SK-N-SH (cell line): ENCODE measurements around the gene PPP4C. TPM values are rescaled to one million over a fixed set of nuclear protein-coding genes. Genes with fewer than 3 reads are reported as not detected.

Source experiments
- CTCF ChIA-PET: fragments of 300-600, 350-600 bp; formaldehyde crosslinking; extraction: SDS; loops from one replicate; lab custom pipeline; 2021; lab: Yijun Ruan, JAX
- POLR2A ChIA-PET: fragments of 350-600 bp; sonication (Branson Sonifier 250); formaldehyde crosslinking; extraction: SDS; loops from one replicate; lab custom pipeline; 2020; ENCODE audit warnings: antibody characterized with exemption, inconsistent platforms; lab: Yijun Ruan, JAX
- DNase-seq: peaks from one replicate; pipeline ENCODE4 v3.0.0; 2012
- H2AFZ ChIP-seq: fragments of 200-600 bp; sonication (generic); 2 replicates; pipeline ENCODE4 v1.8.1; 2016; ENCODE audit warnings: antibody characterized with exemption, mild to moderate bottlenecking, low read depth
- H3F3A ChIP-seq: fragments of 200-600 bp; sonication (generic); replicated peaks from 2 replicates; pipeline ENCODE3; 2016; ENCODE audit warnings: antibody characterized with exemption, mild to moderate bottlenecking; ENCODE audit not compliant: insufficient read depth
- H3K27ac ChIP-seq, 2 experiments: fragments of 200-500 bp in 1 of 2; fragments of 200-600 bp in 1 of 2; sonication (Bioruptor generic) in 1 of 2; sonication (generic), shearing (Covaris generic) in 1 of 2; 2 replicates each; pipeline versions ENCODE4 v1.5.1 to v1.6.1; 2014 to 2016; ENCODE audit warnings: low read depth in 2 of 2, inconsistent platforms in 1 of 2, low read length in 1 of 2, mild to moderate bottlenecking in 1 of 2, mixed read lengths in 1 of 2
- H3K27me3 ChIP-seq: fragments of 200-600 bp; sonication (generic), shearing (Covaris generic); 2 replicates; pipeline ENCODE4 v1.6.1; 2016; ENCODE audit warnings: mixed run types; ENCODE audit not compliant: insufficient read depth
- H3K36me3 ChIP-seq, 2 experiments: fragments of 200-500 bp in 1 of 2; fragments of 200-600 bp in 1 of 2; sonication (Bioruptor generic) in 1 of 2; sonication (generic) in 1 of 2; replicated peaks in 1 of 2; 2 replicates each; pipeline versions ENCODE3 to v1.5.1; 2014 to 2016; ENCODE audit warnings: low read length in 1 of 2, mild to moderate bottlenecking in 1 of 2; ENCODE audit not compliant: insufficient read depth in 2 of 2, control insufficient read depth in 1 of 2
- H3K4me1 ChIP-seq, 2 experiments: fragments of 200-500 bp in 1 of 2; fragments of 200-600 bp in 1 of 2; sonication (Bioruptor generic) in 1 of 2; sonication (generic), shearing (Covaris generic) in 1 of 2; 2 replicates each; pipeline versions ENCODE4 v1.5.1 to v1.6.1; 2014 to 2016; ENCODE audit warnings: low read depth in 1 of 2, low read length in 1 of 2, mixed run types in 1 of 2; ENCODE audit not compliant: insufficient read depth in 2 of 2, control insufficient read depth in 1 of 2
- H3K4me2 ChIP-seq: fragments of 200-600 bp; sonication (generic), shearing (Covaris generic); 2 replicates; pipeline ENCODE4 v1.6.1; 2017; ENCODE audit warnings: mixed run types
- H3K4me3 ChIP-seq, 2 experiments: fragments of 200-500 bp in 1 of 2; fragments of 200-600 bp in 1 of 2; sonication (Bioruptor generic) in 1 of 2; sonication (generic), shearing (Covaris generic) in 1 of 2; 2 replicates each; pipeline versions ENCODE4 v1.5.1 to v1.8.1; 2014 to 2016; ENCODE audit warnings: low read depth in 2 of 2, inconsistent platforms in 1 of 2, low read length in 1 of 2, mild to moderate bottlenecking in 1 of 2, mixed read lengths in 1 of 2, moderate library complexity in 1 of 2
- H3K79me2 ChIP-seq: fragments of 200-600 bp; sonication (generic); 2 replicates; pipeline ENCODE4 v1.8.1; 2017; ENCODE audit warnings: mild to moderate bottlenecking; ENCODE audit not compliant: insufficient read depth
- H3K9ac ChIP-seq: fragments of 200-600 bp; sonication (generic); 2 replicates; pipeline ENCODE4 v1.6.1; 2017; ENCODE audit warnings: mixed run types
- H3K9me2 ChIP-seq: fragments of 200-600 bp; sonication (generic); 2 replicates; pipeline ENCODE4 v1.6.1; 2017; ENCODE audit warnings: mixed run types
- H3K9me3 ChIP-seq: fragments of 200-600 bp; sonication (generic); 2 replicates; pipeline ENCODE4 v1.6.1; 2017; ENCODE audit warnings: mixed run types, mild to moderate bottlenecking, moderate library complexity
- H4K20me1 ChIP-seq: fragments of 200-600 bp; sonication (generic); 2 replicates; pipeline ENCODE4 v1.6.1; 2017; ENCODE audit warnings: mild to moderate bottlenecking, mixed run types; ENCODE audit not compliant: insufficient read depth
- ELF1 ChIP-seq: IDR thresholded peaks from 2 replicates; pipeline ENCODE4 v1.4.0; 2012
- EZH2phosphoT487 ChIP-seq: fragments of 200-600 bp; sonication (generic); IDR thresholded peaks from 2 replicates; pipeline ENCODE4 v1.6.1; 2017; ENCODE audit warnings: low read depth, mixed run types, mild to moderate bottlenecking, antibody characterized with exemption, moderate library complexity, borderline replicate concordance
- FOXJ3 ChIP-seq: sonication (generic); formaldehyde crosslinking; IDR thresholded peaks from 2 replicates; pipeline ENCODE4 v1.5.1; 2020; ENCODE audit warnings: mild to moderate bottlenecking, missing genetic modification reagents
- FOXM1 ChIP-seq: IDR thresholded peaks from 2 replicates; pipeline ENCODE4 v1.4.0; 2012; ENCODE audit warnings: low read depth, mild to moderate bottlenecking
- GABPA ChIP-seq: IDR thresholded peaks from 2 replicates; pipeline ENCODE4 v1.4.0; 2012; ENCODE audit warnings: low read depth, mild to moderate bottlenecking
- GATA2 ChIP-seq: sonication (generic); formaldehyde crosslinking; IDR thresholded peaks from 2 replicates; pipeline ENCODE4 v1.5.0; 2020; ENCODE audit warnings: mild to moderate bottlenecking, missing genetic modification reagents
- MEF2A ChIP-seq: IDR thresholded peaks from 2 replicates; pipeline ENCODE4 v1.4.0; 2012; ENCODE audit warnings: low read depth, borderline replicate concordance
- MXI1 ChIP-seq: IDR thresholded peaks from 2 replicates; pipeline ENCODE4 v1.6.1; 2012; ENCODE audit warnings: mild to moderate bottlenecking, low read depth, low read length, improper control_type of control experiment
- NFIC ChIP-seq: IDR thresholded peaks from 2 replicates; pipeline ENCODE4 v1.4.0; 2012; ENCODE audit warnings: borderline replicate concordance
- NRF1 ChIP-seq: IDR thresholded peaks from 2 replicates; pipeline ENCODE4 v1.6.1; 2012; ENCODE audit warnings: low read depth, mild to moderate bottlenecking, low read length
- RAD21 ChIP-seq: IDR thresholded peaks from 2 replicates; pipeline ENCODE4 v1.6.1; 2012; ENCODE audit warnings: mild to moderate bottlenecking, low read length
- RCOR1 ChIP-seq: fragments of 150-350 bp; IDR thresholded peaks from 2 replicates; pipeline ENCODE4 v1.6.1; 2017; ENCODE audit warnings: antibody characterized with exemption, low read length
- RXRA ChIP-seq: IDR thresholded peaks from 2 replicates; pipeline ENCODE4 v1.4.0; 2012; ENCODE audit warnings: low read depth, mild to moderate bottlenecking, borderline replicate concordance
- TAF1 ChIP-seq: IDR thresholded peaks from 2 replicates; pipeline ENCODE4 v1.6.1; 2012; ENCODE audit warnings: low read depth, mild to moderate bottlenecking, low read length, moderate library complexity, borderline replicate concordance
- TCF12 ChIP-seq: IDR thresholded peaks from 2 replicates; pipeline ENCODE4 v1.4.0; 2012
- WGBS: methylation state at CpG from one replicate; pipeline ENCODE4 v1.1.6; 2017; ENCODE audit warnings: low lambda C conversion rate; 5-methylcytosine and 5-hydroxymethylcytosine counted together
- polyA plus RNA-seq, 3 experiments: library from polyadenylated mRNA; depleted of rRNA; stranded (reverse); fragments of >200 nt; gene quantifications; 2 replicates each; pipeline ENCODE4 v1.2.3, GENCODE V29; 2012
- TF ChIP-seq, protein P1 (sequence below): fragments of 200-600 bp; sonication (generic); IDR thresholded peaks from 2 replicates; pipeline ENCODE4 v1.6.1; 2017; ENCODE audit warnings: antibody characterized with exemption, mild to moderate bottlenecking, moderate library complexity
- TF ChIP-seq, protein P2 (sequence below): fragments of 150-350 bp; IDR thresholded peaks from 2 replicates; pipeline ENCODE4 v1.6.1; 2017; ENCODE audit warnings: antibody characterized with exemption, low read length, low read depth, borderline replicate concordance
- TF ChIP-seq, protein P3 (sequence below): IDR thresholded peaks from 2 replicates; pipeline ENCODE4 v1.4.0; 2012; ENCODE audit warnings: low read depth, borderline replicate concordance
- TF ChIP-seq, protein P4 (sequence below): IDR thresholded peaks from 2 replicates; pipeline ENCODE4 v1.4.0; 2012; ENCODE audit warnings: low read depth

The PPP4C gene
- polyA plus RNA-seq, 1 of the 3 experiments (the other 2 are of a cell fraction), result 339 TPM

DNA sequence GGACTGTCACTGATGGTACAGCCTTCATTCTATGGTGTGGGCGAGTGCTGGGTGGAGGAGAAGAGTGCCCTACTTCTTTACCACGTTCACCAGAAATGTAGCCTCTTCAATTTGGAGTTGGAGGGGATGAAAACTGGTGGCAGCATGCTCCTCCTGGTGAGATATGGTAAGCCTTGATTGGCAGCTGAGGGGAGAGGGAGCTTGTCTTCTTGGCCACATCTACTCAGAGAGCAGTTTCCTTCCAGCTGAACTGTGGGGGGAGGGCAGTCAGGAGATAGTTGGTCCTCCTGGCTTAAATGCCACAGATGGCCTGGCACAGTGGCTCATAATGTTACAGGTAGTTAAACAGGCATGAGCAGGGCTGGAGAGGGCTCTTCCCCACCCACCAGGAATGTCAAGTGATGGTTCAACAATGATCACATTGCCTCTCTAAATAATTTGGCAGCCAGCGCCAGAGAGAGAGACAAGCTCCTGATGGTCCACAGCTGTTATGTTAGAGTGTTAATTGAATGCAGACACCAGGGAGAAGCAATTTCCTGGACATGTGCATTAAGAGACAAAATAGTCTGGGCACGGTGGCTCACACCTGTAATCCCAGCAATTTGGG is 56.2 kb downstream of the PPP4C start:
- H3K36me3 ChIP-seq, result no peaks in the 10 kb centered on the region
- ChIA-PET POLR2A (no interaction called here), CTCF (interaction anchor here (1.1 kb wide), 1 partner anchor 40 kb away, joined by 4 read pairs; no protein-coding TSS in a partner anchor)
- DNase-seq, result no peak
- no peaks in the 10 kb centered on the region for H3K27me3 ChIP-seq
- no peaks in the 10 kb centered on the region for H4K20me1 ChIP-seq
- no peak overlapping the region for H3K4me3 ChIP-seq
- H3K9ac ChIP-seq, result no peak overlapping the region
- H3K4me2 ChIP-seq, result no peak overlapping the region
- no peaks in the 10 kb centered on the region for H3F3A ChIP-seq
- no peaks in the 10 kb centered on the region for H3K9me3 ChIP-seq
- H2AFZ ChIP-seq, result no peak overlapping the region
- no peaks in the 10 kb centered on the region for H3K79me2 ChIP-seq
- peaks cover 0 to 13% of the 10 kb centered on the region in 2 experiments; a peak in 1 of 4 replicates for H3K4me1 ChIP-seq
- 35% methylated on average over 4 of the region's 4 CpGs for WGBS
- H3K27ac ChIP-seq, result peak overlapping the region in 1 of 2 experiments; percentile 36; a peak in 1 of 4 replicates
- TF ChIP-seq TCF12 (peak; percentile 8; the same call in 1 of the 2 replicates), MEF2A (no peak)
- H3K9me2 ChIP-seq, result no peaks in the 10 kb centered on the region

DNA sequence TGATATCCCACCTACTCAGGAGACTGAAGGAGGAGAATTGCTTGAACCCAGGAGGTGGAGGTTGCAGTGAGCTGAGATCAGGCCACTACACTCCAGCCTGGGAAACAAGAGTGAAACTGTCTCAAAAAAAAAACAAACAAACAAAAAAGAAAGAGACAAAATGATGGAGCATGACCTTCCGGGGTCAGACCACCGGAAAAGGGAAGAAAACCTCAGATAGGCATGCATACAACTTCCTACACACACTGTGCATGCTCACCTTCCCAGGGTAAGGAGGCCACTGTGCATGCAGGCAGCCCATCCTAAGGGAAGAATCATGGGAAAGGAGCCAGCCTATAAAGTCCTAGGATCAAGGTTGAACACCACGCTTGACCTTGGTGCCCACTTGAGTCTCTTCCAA is 56.8 kb downstream of the PPP4C start:
- Histone ChIP-seq H3K4me3 (no peak overlapping the region), H3K4me2 (no peak overlapping the region), H3K4me1 (peaks cover 0 to 13% of the 10 kb centered on the region in 2 experiments; a peak in 1 of 4 replicates), H3K36me3 (no peaks in the 10 kb centered on the region), H4K20me1 (no peaks in the 10 kb centered on the region), H3K27me3 (no peaks in the 10 kb centered on the region), H3K9me3 (no peaks in the 10 kb centered on the region), H3K79me2 (no peaks in the 10 kb centered on the region), H3K27ac (no peak overlapping the region), H3F3A (no peaks in the 10 kb centered on the region), H3K9ac (no peak overlapping the region), H2AFZ (no peak overlapping the region), H3K9me2 (no peaks in the 10 kb centered on the region)
- TF ChIP-seq TCF12, result no peak
- no peak for TF ChIP-seq GATA2 (CRISPR knock-in tag)
- no peak for TF ChIP-seq TAF1
- TF ChIP-seq, protein P1, sequence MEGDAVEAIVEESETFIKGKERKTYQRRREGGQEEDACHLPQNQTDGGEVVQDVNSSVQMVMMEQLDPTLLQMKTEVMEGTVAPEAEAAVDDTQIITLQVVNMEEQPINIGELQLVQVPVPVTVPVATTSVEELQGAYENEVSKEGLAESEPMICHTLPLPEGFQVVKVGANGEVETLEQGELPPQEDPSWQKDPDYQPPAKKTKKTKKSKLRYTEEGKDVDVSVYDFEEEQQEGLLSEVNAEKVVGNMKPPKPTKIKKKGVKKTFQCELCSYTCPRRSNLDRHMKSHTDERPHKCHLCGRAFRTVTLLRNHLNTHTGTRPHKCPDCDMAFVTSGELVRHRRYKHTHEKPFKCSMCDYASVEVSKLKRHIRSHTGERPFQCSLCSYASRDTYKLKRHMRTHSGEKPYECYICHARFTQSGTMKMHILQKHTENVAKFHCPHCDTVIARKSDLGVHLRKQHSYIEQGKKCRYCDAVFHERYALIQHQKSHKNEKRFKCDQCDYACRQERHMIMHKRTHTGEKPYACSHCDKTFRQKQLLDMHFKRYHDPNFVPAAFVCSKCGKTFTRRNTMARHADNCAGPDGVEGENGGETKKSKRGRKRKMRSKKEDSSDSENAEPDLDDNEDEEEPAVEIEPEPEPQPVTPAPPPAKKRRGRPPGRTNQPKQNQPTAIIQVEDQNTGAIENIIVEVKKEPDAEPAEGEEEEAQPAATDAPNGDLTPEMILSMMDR, result no peak
- TF ChIP-seq MEF2A, result no peak
- TF ChIP-seq, protein P2, sequence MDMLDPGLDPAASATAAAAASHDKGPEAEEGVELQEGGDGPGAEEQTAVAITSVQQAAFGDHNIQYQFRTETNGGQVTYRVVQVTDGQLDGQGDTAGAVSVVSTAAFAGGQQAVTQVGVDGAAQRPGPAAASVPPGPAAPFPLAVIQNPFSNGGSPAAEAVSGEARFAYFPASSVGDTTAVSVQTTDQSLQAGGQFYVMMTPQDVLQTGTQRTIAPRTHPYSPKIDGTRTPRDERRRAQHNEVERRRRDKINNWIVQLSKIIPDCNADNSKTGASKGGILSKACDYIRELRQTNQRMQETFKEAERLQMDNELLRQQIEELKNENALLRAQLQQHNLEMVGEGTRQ, result no peak
- no peak for TF ChIP-seq NFIC
- TF ChIP-seq, protein P3, sequence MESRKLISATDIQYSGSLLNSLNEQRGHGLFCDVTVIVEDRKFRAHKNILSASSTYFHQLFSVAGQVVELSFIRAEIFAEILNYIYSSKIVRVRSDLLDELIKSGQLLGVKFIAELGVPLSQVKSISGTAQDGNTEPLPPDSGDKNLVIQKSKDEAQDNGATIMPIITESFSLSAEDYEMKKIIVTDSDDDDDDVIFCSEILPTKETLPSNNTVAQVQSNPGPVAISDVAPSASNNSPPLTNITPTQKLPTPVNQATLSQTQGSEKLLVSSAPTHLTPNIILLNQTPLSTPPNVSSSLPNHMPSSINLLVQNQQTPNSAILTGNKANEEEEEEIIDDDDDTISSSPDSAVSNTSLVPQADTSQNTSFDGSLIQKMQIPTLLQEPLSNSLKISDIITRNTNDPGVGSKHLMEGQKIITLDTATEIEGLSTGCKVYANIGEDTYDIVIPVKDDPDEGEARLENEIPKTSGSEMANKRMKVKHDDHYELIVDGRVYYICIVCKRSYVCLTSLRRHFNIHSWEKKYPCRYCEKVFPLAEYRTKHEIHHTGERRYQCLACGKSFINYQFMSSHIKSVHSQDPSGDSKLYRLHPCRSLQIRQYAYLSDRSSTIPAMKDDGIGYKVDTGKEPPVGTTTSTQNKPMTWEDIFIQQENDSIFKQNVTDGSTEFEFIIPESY, result no peak
- TF ChIP-seq, protein P4, sequence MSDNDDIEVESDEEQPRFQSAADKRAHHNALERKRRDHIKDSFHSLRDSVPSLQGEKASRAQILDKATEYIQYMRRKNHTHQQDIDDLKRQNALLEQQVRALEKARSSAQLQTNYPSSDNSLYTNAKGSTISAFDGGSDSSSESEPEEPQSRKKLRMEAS, result no peak
- TF ChIP-seq EZH2phosphoT487, result no peak
- no peak for TF ChIP-seq ELF1
- no peak for TF ChIP-seq NRF1
- TF ChIP-seq FOXJ3, result no peak
- TF ChIP-seq GABPA, result no peak
- TF ChIP-seq RXRA, result no peak
- TF ChIP-seq MXI1, result no peak
- no peak for TF ChIP-seq RCOR1
- no peak for TF ChIP-seq RAD21
- TF ChIP-seq FOXM1, result no peak
- DNase-seq, result no peak
- 63% methylated on average over 3 of the region's 3 CpGs for WGBS
- ChIA-PET POLR2A (no interaction called here), CTCF (interaction anchor here (1.1 kb wide), 1 partner anchor 40 kb away, joined by 4 read pairs; no protein-coding TSS in a partner anchor)
